NB4 (cell line): ENCODE measurements around the gene ABCC10.

Experiments used
- CTCF ChIP-seq: IDR thresholded peaks from one replicate; pipeline ENCODE4 v1.5.1; 2012; ENCODE audit warnings: low read depth, low read length
- POLR2A ChIP-seq: IDR thresholded peaks from 2 replicates; pipeline ENCODE4 v1.6.1; 2011; ENCODE audit warnings: mild to moderate bottlenecking; ENCODE audit not compliant: insufficient read length; ENCODE audit errors: extremely low read depth

- TF ChIP-seq POLR2A (no peak), CTCF (no peak)
These were observed 14.8 kb upstream of the ABCC10 start for GRCh38 chr6:43412541-43412940.
